HCT116 (cell line): ENCODE data around the gene SEL1L3.

Experiments used
- CEBPB ChIP-seq: IDR thresholded peaks from 2 replicates; pipeline ENCODE4 v1.6.1; 2012; ENCODE audit warnings: low read depth
- CTCF ChIP-seq, 3 experiments: fragments of 200-600 bp in 1 of 3; sonication (generic) in 1 of 3; IDR thresholded peaks in 2 of 3; conservative IDR thresholded peaks in 1 of 3; 2 replicates each; pipeline ENCODE4 v1.5.1; 2012 to 2017; ENCODE audit warnings: low read depth in 2 of 3, low read length in 2 of 3, antibody characterized with exemption in 1 of 3, borderline replicate concordance in 1 of 3, control low read depth in 1 of 3, mild to moderate bottlenecking in 1 of 3, mixed read lengths in 1 of 3, mixed run types in 1 of 3, moderate library complexity in 1 of 3; ENCODE audit not compliant: insufficient read depth in 1 of 3
- EGR1 ChIP-seq: IDR thresholded peaks from 2 replicates; pipeline ENCODE4 v1.6.1; 2012; ENCODE audit warnings: low read depth
- EZH2 ChIP-seq: fragments of 200-600 bp; sonication (generic); IDR thresholded peaks from 2 replicates; pipeline ENCODE4 v1.6.1; 2017; ENCODE audit warnings: antibody characterized with exemption, mixed run types
- MAX ChIP-seq: IDR thresholded peaks from 2 replicates; pipeline ENCODE4 v1.6.1; 2012
- POLR2A ChIP-seq: IDR thresholded peaks from 2 replicates; pipeline ENCODE4 v1.7.0; 2011; ENCODE audit warnings: borderline replicate concordance; ENCODE audit not compliant: insufficient read depth, insufficient read length; ENCODE audit errors: extremely low read depth
- POLR2AphosphoS5 ChIP-seq: IDR thresholded peaks from 2 replicates; pipeline ENCODE4 v1.6.1; 2011; ENCODE audit warnings: mild to moderate bottlenecking, low read depth, low read length, moderate library complexity
- RAD21 ChIP-seq: IDR thresholded peaks from 2 replicates; pipeline ENCODE4 v1.6.1; 2012; ENCODE audit warnings: low read depth, mild to moderate bottlenecking
- SIN3A ChIP-seq: IDR thresholded peaks from 2 replicates; pipeline ENCODE4 v1.6.1; 2012; ENCODE audit warnings: low read depth
- SP1 ChIP-seq: IDR thresholded peaks from 2 replicates; pipeline ENCODE4 v1.6.1; 2012; ENCODE audit warnings: low read depth
- ZFX ChIP-seq: fragments of 450-650 bp; IDR thresholded peaks from 2 replicates; pipeline ENCODE4 v1.6.1; 2017
- ZNF274 ChIP-seq: fragments of 200-500 bp; sonication (Bioruptor generic); IDR thresholded peaks from 2 replicates; pipeline ENCODE4 v1.6.1; 2014; ENCODE audit warnings: mild to moderate bottlenecking, low read depth, low read length, inconsistent platforms

GRCh38 chr4:25783943-25784342 is 78.8 kb downstream of the SEL1L3 start:
- TF ChIP-seq RAD21 (no peak), POLR2A (no peak), ZNF274 (no peak), EZH2 (no peak), EGR1 (no peak), CTCF (IDR thresholded peaks at IDR 0.05 in 2 of 3, conservative IDR thresholded peaks at IDR 0.05 in 1 of 3; ENCODE audit: borderline replicate concordance in 1 of 3, insufficient read depth in 1 of 3, low read depth in 2 of 3, low read length in 2 of 3) (no peak), POLR2AphosphoS5 (no peak), MAX (no peak), SIN3A (no peak), ZFX (no peak), SP1 (no peak), CEBPB (no peak)
